ENCODE results near the gene OR51V1.
"Not testable (repeated sequence)": the region's sequence is repeated elsewhere in the genome, so short reads cannot be mapped to it uniquely, and the experiment has no call there.

The OR51V1 gene

DNA sequence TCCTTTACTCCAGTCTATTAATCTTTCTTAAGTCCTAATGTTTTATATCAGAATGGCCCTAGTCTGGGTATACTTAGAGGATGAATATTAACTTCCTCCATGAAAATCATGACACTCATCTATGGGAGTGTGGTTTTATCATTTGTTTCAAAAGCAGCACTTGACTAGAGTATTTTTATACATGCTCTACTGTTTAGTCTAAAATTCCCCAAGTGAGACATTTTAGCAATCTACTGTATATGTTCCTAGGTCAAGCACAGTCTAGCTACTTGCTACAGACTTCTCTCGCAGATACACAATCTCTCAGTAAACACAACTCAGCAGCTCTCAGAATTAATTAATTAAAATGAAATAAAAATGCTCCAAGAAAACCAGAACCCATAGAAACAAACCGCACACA lies 29.3 kb upstream of the OR51V1 start:
- DNase-seq, result no peak

DNA sequence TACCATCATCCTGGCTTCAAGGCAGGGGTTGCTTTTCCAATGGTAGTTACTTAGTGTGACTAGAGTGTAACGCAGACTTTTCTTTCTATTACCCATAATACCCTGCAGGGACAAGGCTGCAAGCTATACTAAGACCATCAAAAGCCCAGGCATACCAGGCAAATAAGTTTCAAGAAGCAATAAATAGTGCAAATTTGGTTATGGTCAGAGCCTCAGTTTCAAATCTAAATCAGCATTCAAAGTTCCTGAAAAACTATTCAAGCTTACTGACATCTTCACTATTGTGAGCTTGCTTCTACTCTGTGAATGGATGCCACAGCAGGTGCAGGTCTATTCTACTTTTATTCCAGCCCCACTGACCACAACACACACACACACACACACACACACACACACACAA lies 28.9 kb upstream of the OR51V1 start:
- DNase-seq, result no peak

DNA sequence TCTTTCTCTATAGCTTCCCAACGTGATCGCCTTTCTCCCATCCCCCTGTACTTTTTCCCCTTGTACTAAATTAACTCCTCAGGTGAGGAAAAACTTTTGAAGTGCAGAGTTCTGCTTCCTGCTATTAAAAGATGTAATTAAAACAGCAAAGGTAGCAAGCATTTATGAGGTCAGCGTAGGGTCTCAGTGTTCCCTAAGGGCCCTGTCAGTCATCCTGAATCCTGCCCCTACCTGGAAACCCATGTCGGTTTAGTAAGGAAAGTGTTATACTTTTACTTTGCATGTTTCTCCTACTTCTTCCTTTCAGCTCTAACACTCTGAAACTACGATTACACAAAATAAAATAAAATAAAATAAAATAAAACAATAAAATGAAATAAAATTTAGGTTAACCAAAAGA lies 27.6 kb upstream of the OR51V1 start:
- DNase-seq, result no peak

DNA sequence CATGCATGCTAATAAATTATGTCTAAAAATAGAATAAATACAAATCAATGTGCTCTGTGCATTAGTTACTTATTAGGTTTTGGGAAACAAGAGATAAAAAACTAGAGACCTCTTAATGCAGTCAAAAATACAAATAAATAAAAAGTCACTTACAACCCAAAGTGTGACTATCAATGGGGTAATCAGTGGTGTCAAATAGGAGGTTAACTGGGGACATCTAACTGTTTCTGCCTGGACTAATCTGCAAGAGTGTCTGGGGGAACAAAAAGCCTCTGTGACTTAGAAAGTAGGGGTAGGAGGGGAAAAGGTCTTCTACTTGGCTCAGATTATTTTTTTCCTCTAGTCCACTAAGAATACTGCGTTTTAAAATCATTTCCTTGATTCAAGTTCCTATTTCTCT lies 27.2 kb upstream of the OR51V1 start:
- DNase-seq, result no peak

DNA sequence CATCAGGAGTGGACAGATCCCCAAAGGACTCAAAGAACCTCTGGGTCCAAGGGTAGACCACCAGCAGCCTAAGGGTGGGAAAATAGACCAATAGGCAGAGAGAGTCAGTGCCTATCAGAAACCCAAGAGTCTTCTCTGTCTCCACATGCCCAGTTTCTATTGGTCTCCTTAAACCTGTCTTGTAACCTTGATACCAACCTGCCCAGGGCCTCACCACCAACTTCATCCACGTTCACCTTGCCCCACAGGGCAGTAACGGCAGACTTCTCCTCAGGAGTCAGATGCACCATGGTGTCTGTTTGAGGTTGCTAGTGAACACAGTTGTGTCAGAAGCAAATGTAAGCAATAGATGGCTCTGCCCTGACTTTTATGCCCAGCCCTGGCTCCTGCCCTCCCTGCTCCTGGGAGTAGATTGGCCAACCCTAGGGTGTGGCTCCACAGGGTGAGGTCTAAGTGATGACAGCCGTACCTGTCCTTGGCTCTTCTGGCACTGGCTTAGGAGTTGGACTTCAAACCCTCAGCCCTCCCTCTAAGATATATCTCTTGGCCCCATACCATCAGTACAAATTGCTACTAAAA lies 26.3 kb upstream of the OR51V1 start, which contains the start of gene HBB:
Gene HBB (minus strand): TSS at position 340 of the 579 bp plus-strand sequence. CDS start 50 bp downstream, at position 290.
- peak in 1 of 2 experiments; percentile 17 for DNase-seq

DNA sequence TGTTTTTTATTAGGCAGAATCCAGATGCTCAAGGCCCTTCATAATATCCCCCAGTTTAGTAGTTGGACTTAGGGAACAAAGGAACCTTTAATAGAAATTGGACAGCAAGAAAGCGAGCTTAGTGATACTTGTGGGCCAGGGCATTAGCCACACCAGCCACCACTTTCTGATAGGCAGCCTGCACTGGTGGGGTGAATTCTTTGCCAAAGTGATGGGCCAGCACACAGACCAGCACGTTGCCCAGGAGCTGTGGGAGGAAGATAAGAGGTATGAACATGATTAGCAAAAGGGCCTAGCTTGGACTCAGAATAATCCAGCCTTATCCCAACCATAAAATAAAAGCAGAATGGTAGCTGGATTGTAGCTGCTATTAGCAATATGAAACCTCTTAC lies 25.0 kb upstream of the OR51V1 start:
- no peak for DNase-seq

DNA sequence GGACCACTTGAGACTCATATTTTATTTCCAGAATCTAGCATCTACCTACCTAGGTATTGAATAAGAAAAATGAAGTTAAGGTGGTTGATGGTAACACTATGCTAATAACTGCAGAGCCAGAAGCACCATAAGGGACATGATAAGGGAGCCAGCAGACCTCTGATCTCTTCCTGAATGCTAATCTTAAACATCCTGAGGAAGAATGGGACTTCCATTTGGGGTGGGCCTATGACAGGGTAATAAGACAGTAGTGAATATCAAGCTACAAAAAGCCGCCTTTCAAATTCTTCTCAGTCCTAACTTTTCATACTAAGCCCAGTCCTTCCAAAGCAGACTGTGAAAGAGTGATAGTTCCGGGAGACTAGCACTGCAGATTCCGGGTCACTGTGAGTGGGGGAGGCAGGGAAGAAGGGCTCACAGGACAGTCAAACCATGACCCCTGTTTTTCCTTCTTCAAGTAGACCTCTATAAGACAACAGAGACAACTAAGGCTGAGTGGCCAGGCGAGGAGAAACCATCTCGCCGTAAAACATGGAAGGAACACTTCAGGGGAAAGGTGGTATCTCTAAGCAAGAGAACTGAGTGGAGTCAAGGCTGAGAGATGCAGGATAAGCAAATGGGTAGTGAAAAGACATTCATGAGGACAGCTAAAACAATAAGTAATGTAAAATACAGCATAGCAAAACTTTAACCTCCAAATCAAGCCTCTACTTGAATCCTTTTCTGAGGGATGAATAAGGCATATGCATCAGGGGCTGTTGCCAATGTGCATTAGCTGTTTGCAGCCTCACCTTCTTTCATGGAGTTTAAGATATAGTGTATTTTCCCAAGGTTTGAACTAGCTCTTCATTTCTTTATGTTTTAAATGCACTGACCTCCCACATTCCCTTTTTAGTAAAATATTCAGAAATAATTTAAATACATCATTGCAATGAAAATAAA lies 24.3 kb upstream of the OR51V1 start:
- no peak for DNase-seq

DNA sequence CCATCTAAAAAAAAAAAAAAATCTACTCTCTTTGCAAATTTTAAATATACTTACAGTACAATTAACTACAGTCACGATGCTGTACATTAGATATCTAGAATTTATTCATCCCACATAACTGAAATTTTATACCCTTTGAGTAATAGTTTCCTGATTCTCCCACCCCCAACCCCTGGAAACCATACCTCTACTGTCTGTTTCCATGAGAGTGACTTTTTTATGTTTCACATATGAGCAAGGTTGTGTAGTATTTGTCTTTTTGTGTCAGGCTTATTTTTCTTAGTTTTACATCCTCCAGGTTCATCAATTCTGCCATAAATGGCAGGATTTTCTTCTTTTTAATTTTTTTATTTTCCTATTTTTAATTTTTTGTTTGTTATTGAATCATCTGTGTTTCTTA lies 23.2 kb upstream of the OR51V1 start:
- no peak for DNase-seq

DNA sequence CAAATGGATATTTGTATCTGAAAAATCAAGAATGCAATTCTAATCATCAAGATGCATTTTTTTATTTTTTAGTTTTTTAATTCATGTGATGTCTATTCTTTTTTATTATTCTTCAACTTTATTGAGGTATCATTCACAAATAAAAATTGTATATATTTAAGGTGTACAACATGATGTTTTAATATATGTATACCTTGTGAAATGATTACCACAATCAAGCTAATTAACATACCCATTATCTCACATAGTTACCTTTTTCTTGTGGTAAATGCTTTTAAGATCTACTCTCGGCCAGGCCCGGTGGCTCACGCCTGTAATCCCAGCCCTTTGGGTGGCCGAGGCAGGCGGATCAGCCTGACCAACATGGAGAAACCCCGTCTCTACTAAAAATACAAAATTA lies 22.7 kb upstream of the OR51V1 start:
- no peak for DNase-seq

DNA sequence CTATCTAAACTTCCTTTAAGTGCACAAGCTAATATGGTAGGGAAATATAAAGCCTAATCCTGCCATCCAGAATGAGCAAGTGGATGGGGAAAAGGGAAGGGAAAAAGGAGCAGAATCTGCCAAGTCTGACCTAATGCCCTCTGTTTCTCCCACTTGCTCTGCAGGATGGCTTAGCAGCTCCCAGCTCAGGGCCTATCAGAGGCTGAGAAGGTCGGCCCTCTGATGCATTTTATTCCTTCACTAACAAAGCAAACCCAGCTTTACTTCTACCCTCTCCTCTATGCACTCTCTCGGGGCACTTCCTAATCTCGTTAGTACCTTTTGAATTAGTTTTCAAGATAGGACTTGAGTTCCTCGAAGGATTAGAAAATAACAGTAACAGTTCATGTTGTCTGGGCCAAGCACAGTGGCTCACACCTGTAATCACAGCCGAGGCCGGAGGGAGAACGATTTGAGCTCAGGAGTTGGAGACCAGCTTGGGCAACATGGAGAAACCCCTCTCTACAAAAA lies 9.9 kb upstream of the OR51V1 start:
- DNase-seq, result no peak

DNA sequence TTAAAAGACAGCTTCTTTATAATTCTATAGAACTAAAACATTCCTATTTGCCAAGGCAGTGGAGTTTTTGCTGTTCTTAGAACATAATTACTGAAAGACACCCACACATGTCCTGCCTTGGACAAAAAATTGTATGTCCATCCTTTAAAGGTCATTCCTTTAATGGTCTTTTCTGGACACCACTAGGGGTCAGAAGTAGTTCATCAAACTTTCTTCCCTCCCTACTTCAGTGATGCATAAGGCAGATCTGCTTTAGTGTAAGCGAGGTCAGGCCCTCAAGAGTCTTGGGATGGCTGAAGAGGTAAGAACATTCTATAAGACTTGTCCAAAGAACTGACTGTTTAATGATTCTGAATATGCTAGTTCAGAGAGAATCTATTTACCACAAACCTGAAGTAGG lies 4.3 kb upstream of the OR51V1 start:
- DNase-seq, result peak; percentile 56 to 76

DNA sequence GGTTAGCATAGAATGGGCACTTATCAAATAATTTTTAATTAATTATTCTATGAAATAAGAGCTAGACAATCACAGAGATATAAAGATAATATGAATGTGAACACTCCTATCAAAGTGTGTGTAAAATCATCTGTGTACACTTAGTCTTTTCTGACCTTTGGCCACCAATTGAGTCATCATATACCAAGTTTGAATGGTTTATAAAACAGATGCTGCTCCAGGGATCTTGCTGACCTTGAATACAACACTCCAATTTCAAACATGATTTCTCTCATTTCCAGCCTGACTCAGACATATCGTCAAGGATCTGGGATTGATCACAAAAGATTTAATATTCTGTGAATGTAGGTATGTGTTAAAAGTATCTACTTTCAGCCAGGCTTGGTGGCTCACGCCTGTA lies 2.9 kb upstream of the OR51V1 start:
- no peak for DNase-seq

DNA sequence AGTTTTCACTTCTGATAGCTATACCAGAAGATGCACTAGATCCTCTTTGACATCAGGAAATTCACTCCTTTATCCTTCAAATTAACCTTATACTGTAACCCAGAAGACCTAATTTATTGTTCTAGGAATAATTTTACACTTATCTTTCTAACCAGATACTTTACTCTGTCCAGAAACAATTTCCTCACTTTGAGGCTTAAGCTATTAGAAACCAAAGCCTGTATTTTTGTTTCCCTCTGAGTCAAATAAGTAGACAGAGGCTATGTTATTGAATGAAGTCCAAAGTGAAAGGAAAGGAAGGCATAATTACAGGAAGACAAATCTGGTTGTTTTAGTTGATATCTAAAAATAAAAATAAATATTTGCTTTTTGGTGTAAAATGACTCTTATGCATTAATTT lies 2.2 kb downstream of the OR51V1 start:
- DNase-seq, result no peak

DNA sequence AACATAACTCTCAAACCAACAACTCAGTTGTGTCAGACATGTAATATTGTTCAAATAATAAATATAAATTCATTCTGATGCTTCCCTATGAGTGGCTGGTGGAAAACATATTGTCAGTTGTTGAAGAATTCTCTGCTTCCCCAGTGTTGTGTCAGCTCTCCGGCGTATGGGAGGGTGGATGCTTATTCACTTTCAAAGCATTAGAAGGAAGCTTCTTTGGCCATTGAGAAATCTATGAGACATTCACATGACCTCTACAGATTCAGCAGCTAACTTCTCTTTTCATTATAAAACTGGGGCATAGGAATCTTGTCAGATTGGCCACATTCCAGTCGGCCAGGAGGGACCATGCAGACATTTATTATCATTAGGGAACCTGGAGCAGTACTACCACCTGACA lies 2.9 kb downstream of the OR51V1 start:
- no peak for DNase-seq

DNA sequence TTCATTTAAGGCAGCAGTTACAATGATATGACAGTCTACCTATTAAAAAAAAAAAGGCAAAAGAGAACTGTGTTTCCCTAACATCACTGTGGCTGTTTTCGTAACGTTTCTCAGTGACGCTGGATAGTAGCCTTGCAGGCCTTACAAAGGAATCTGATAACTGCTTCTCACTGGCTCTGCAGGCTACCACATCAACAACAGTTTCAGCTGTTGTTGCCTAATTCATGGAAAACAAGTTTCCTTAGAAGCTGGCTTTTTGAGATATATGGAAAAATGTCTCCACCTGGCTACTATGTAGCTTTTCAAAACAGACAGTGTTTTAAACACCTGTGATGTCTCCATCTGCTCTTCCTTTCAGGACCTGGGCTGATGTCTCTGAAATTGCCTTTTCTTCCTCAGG lies 3.8 kb downstream of the OR51V1 start:
- DNase-seq, result no peak

DNA sequence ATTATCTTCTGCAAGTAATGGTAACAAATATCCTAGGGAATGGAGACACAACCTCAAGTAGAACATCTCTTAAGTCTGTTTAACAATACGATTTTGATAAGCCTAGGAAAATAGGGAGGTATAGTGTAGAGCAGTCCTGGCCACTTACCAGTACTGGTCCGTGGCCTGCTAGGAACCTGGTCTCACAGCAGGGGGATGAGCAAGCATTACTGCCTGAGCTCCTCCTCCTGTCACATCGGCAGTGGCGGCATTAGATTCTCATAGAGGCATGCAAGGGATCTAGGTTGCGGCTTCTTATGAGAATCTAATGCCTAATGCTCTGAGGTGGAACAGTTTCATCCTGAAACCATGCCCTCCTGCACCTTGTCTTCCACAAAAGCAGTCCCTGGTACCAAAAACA lies 4.4 kb downstream of the OR51V1 start:
- no peak for DNase-seq

DNA sequence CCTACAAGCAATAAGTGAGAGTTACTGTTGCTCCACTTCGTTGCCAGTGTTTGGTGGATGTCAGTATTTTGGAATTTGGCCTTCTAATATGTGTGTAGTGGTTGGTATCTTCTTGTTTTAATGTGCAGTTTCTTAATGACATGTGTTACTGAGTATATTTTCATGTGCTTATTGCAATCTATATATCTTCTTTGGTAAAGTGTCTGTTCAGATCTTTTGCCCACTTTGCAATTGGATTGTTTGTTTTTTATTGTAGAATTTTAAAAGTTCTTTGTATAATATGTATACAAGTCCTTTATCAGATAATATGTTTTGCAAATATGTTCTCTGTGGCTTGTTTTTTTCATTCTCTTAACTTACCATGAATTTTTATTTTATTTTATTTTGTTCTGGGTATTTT lies 7.7 kb downstream of the OR51V1 start:
- no peak for DNase-seq

DNA sequence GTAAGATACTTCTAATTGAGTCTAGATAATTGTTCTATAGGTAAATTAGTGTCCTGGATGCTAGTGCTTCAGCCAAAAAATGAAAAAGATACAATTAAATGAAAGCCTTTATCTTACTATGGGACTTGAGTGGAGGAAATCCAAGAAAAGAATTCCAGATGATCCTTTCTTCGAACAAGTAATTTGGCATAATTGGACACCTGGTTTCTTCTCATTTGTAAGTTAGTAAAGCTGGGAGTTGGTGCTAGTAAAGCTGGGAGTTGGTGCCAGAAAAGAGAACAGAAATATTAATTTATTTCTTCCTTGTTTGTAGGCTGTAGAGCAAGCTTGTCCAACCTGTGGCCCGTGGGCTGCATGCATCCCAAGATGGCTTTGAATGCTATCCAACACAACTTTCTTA lies 12.3 kb downstream of the OR51V1 start:
- DNase-seq, result no peak

DNA sequence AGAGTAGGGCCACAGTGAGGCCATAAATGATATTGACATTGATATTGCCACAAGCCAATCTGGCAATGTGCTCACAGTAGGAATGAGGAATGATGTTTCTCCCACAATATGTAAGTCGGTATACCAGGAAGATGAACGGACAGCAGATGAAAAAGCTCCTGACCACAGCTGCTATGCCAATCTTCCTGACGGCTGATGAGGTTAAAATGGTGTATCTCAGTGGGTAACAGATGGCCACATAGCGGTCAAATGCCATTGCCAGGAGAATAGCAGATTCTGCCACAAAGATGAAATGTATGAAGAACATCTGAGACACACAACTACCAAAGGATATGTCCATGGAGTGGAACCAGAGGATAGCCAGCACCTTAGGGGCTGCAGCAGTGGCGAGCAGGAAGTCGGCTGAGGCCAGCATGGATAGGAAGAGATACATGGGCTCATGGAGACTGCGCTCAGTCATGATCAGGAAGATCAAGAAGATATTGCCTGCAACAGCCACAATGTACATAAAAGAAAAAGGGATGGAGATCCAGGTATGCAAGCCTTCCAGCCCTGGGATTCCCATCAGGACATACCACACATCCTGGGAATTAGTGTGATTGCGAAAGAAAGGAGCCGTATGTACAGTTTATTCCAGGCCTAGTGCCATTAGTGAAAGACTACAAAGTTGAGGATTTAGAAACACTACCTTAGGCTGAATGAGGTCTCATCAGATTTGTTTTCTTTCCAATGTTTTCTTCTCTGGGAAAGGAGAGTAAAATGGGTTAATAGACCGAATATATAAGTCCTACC lies 22.2 kb downstream of the OR51V1 start:
- no peak for DNase-seq

DNA sequence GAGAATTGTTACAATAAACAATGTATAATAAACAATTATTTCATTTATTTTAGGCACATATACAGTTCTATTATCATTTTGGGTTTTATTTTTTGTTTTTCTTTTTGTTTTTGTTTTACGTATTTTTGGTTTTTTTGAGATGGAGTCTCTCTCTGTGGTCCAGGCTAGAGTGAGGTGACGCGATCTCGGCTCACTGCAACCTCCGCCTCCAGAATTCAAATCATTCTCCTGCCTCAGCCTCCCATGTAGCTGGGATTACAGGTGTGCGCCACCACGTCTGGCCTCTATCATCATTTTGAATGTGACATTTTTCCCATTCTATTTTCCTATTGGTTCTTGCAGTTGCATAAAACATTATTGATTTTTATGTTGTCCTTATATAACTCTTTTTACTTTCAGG lies 25.5 kb downstream of the OR51V1 start:
- no peak for DNase-seq

DNA sequence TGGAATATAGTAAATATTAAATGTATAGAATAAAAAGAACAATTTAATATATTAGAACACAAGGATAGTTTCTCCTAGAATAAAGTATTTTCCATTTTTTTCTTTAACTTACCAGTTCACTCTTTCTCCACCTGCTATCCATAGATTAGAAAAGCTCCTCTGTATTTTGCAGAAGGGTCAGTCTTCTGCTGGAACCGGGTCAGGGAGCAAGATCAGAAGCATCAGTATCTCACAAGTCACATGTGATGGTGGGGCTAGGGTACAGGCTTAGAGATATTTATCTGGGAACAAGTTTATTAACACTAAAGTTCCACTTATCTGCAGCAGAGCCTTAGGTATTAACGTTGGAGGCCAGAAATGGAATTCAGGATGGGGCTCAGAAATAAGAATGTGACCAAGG lies 28.6 kb downstream of the OR51V1 start:
- DNase-seq, result no peak

DNA sequence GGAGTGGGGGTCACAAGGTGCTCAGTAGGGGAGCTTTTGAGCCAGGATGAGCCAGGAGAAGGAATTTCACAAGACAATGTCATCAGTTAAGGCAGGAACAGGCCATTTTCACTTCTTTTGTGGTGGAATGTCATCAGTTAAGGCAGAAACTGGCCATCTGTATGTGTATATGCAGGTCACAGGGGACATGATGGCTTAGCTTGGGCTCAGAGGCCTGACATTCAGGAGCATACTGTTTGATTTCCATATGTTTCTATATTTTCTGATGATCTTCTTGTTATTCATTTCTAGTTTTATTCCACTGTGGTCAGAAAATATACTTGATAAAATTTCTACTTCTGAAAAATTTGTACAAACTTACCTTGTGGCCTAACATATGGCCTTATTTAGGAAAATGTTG lies 34.6 kb downstream of the OR51V1 start:
- DNase-seq, result not testable (repeated sequence)

DNA sequence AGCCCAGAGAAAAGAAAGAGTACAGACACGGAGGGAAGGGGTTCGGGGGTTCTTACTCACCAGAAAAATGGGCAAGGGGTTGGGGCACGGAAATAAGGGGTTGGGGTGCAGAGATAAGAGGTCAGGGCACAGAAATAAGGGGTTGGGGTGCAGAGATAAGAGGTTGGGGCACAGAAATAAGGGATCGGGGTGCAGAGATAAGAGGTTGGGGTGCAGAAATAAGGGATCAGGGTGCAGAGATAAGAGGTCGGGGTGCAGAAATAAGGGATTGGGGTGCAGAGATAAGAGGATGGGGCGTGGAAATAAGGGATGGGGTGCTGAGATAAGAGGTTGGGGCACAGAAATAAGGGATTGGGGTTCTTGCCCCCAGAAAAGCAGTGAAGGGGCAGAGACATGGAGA lies 35.7 kb downstream of the OR51V1 start:
- not testable (repeated sequence) for DNase-seq

DNA sequence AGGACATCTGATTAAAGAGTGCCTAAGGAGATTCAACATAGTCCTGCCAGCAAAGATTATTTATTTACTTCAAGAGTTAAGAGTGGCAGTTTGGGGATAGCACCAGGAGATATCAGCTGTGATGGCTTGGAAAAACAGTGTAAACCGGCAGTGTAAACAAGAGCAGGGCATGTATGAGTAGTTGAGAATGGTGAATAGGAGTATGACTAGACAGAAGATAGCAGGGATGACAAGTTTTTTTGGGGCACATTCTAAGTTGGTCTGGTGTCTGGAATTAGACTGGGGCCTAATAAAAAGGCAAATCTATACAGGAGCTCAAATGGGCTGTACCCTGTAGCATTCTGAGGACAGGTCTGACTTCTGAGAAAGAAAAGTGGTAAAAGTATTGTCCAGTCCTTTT lies 39.4 kb downstream of the OR51V1 start:
- not testable (repeated sequence) for DNase-seq

All from SW 1271 (cell line).